ENCODE results near the gene GNL2.
"Not testable (repeated sequence)": the region's sequence is repeated elsewhere in the genome, so short reads cannot be mapped to it uniquely, and the experiment has no call there.

Gene GNL2

GRCh38 chr1:37599940-37600339 lies 4.2 kb upstream of the GNL2 start:
- TF ChIP-seq CTCF (IDR thresholded peaks at IDR 0.05; ENCODE audit: insufficient read depth, low read depth, low read length, missing control alignments), result no peak
- no peak for DNase-seq (ENCODE audit: low read depth)
- no peak overlapping the region for H3K4me3 ChIP-seq (ENCODE audit: low read depth, low read length)

GRCh38 chr1:37596182-37596667 lies 488 bp upstream of the GNL2 start:
- TF ChIP-seq CTCF (IDR thresholded peaks at IDR 0.05; ENCODE audit: insufficient read depth, low read depth, low read length, missing control alignments), result no peak
- DNase-seq (ENCODE audit: low read depth), result no peak
- peak overlapping the region; percentile 49 for H3K4me3 ChIP-seq (ENCODE audit: low read depth, low read length)

GRCh38 chr1:37593726-37594125 lies 2.0 kb downstream of the GNL2 start:
- no peak for TF ChIP-seq CTCF (IDR thresholded peaks at IDR 0.05; ENCODE audit: insufficient read depth, low read depth, low read length, missing control alignments)
- no peak overlapping the region for H3K4me3 ChIP-seq (ENCODE audit: low read depth, low read length)
- no peak for DNase-seq (ENCODE audit: low read depth)

- TF ChIP-seq CTCF (IDR thresholded peaks at IDR 0.05; ENCODE audit: insufficient read depth, low read depth, low read length, missing control alignments), result no peak
- no peak for DNase-seq (ENCODE audit: low read depth)
These were observed 6.8 kb downstream of the GNL2 start for GRCh38 chr1:37588939-37589338.

GRCh38 chr1:37584544-37584943 lies 11.2 kb downstream of the GNL2 start:
- not testable (repeated sequence) for H3K4me3 ChIP-seq (ENCODE audit: low read depth, low read length); DNase-seq (ENCODE audit: low read depth)

More at GRCh38 chr1:37588939-37589338, 6.8 kb downstream of the GNL2 start:
- no peak overlapping the region for H3K4me3 ChIP-seq (ENCODE audit: low read depth, low read length)

- no peak for DNase-seq (ENCODE audit: low read depth)
These were observed 20.0 kb downstream of the GNL2 start for GRCh38 chr1:37575692-37576091.

GRCh38 chr1:37574834-37575480 lies 20.8 kb downstream of the GNL2 start:
- no peak for TF ChIP-seq CTCF (IDR thresholded peaks at IDR 0.05; ENCODE audit: insufficient read depth, low read depth, low read length, missing control alignments)
- H3K4me3 ChIP-seq (ENCODE audit: low read depth, low read length), result no peak overlapping the region
- DNase-seq (ENCODE audit: low read depth), result peak; percentile 14

More at GRCh38 chr1:37575692-37576091, 20.0 kb downstream of the GNL2 start:
- no peak for TF ChIP-seq CTCF (IDR thresholded peaks at IDR 0.05; ENCODE audit: insufficient read depth, low read depth, low read length, missing control alignments)
- no peak overlapping the region for H3K4me3 ChIP-seq (ENCODE audit: low read depth, low read length)
